Hematopoietic multipotent progenitor cell treated with erythropoietin and hydrocortisone succinate and interleukin-3 and kit ligand, for 15 days (in vitro differentiated cells): ENCODE measurements around the gene DCAKD.
A peak's percentile ranks its signal among the peaks of the same experiment; 100 is the strongest.

Source experiments
- DNase-seq: peaks from one replicate; pipeline ENCODE4 v3.0.0-alpha.2; 2015; ENCODE audit warnings: low spot score

Gene DCAKD

GRCh38 chr17:45051060-45051719 is at the start of gene DCAKD:
TSS of gene DCAKD (minus strand) at chr17:45051632. CDS start at chr17:45034885, 16,747 bp downstream.
- peak; percentile 92 for DNase-seq

DNA sequence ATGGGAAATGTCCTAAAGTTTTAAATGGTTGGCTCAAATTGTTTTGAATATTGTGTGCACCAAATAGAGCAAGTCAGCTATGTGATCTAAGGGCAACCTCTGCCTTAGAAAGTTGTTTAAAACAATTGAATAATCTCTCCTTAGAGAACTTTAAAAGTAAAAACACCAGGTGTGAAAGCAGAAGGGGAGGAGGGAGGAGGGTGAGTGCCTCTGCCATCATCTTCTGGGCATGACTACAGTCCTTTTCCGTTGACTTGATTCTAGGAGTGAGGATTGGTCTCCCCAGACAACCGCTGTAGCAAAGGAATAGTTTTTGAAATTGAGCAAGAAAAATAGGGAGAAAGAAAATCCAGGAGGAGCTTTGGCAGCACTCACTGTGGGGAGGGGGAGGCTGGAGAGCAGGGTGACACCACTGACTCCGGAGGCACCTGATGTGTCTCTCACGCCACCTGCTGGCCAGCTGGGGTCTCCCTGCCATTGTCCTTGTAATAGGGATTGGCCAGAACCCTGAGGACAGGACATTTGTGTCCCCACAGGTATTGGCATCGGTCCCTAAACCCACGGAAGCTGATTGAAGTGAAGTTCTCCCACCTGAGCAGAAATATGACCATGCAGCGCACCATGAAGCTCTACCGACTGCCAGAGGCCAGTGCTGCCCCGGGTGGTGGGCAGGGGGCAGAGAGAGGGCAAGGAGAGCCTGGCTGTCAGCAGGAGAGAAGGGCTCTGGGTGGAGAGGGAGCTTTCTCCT is 47.6 kb upstream of the DCAKD start:
- DNase-seq, result peak; percentile 72

- DNase-seq, result no peak
These were observed 46.8 kb upstream of the DCAKD start for GRCh38 chr17:45098081-45098868.

- DNase-seq, result no peak
These were observed 45.5 kb upstream of the DCAKD start for GRCh38 chr17:45096926-45097325.

- peak; percentile 33 for DNase-seq
These were observed 44.7 kb upstream of the DCAKD start for GRCh38 chr17:45096141-45096540.

- DNase-seq, result no peak
These were observed 42.1 kb upstream of the DCAKD start for GRCh38 chr17:45093444-45094110.

GRCh38 chr17:45092911-45093430 is 41.5 kb upstream of the DCAKD start:
- DNase-seq, result no peak

- no peak for DNase-seq
These were observed 40.5 kb upstream of the DCAKD start for GRCh38 chr17:45091778-45092425.

DNA sequence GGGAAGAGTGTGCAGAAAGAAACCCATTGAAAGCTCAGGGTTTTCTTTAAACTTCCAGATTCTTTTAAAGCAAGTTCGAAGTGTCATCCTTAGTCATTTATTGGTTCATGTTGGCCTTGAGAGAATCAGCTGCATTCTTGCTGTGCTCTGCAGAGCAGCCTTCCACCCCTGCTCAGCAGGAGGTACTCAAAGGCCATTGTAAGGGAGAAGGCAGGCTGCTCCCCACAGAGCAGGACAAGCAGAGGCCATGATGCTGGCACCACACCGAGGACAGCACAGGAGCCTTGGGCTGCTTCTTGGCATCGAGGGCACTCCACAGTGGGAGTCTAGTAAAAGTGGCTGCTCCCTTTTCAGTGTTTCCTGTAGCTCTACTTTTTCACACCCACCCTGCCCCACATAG is 39.3 kb upstream of the DCAKD start:
- no peak for DNase-seq

GRCh38 chr17:45088741-45089140 is 37.3 kb upstream of the DCAKD start:
- DNase-seq, result no peak

DNA sequence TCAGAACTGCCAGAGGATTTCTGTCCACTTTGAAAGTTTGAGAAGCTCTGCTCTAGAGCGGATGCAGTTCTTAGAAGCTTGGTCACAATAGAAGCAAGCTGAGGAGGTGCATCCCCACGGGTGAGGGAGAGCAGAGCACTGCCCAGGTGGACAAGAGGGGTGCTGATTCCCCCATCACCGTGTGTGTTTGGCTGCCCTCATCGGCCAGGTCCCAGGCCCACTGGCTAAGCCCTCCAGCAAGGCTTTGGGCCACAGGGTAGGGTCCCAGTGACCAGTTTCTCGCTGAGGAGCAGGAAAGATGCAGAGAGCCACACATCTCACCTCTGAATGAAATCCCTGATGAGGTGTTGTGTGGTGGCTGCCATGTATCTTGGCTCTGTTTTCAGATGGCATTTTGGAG is 36.5 kb upstream of the DCAKD start:
- no peak for DNase-seq

GRCh38 chr17:45087504-45087975 is 36.1 kb upstream of the DCAKD start:
- DNase-seq, result no peak

DNA sequence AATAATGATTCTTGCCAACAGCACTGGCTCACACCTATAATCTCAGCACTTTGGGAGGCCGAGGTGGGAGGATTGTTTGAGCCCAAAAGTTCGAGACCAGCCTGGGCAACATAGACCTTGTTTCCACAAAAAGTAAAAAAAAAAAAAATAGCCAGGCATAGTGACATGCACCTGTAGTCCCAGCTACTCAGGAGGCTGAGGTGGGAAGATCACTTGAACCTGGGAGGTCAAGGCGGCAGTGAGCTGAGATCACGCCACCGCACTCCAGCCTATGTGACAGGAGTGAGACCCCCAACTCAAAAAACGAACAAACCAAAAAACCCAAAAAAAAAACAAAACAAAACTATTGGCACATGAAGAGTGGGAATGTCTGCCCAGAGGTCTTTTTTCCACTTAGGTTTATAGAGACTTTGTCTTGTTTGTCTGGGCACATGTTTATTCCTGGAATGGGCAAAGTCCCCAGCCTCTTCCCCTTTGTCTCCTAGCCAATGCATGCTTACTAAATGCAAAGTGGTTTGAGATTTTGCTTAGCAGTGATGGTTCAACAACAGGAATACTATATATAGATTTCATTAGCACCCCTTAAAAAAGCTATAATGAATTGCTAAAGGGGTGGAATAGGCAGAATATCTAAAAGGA is 35.6 kb upstream of the DCAKD start:
- DNase-seq, result no peak

GRCh38 chr17:45086391-45086790 is 35.0 kb upstream of the DCAKD start:
- no peak for DNase-seq

GRCh38 chr17:45081047-45081703 is 29.7 kb upstream of the DCAKD start:
- no peak for DNase-seq

DNA sequence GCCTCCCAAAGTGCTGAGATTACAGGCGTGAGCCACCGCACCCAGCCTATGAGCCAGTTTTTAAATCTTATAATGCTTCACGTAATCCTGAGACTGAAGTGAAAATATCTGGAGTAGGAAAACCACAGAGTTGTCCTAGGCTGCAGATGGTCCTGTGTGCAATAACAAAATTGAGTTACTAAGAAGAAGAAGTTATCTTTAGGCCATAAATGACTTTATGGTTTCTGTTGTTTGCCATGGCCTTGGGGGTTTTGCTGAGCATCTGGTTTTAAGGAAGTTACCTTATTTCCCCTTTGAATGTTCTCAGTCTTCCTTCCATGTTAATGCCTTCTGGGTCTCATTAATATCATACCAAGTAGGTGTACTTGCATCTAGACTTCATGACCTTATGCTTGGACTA is 26.2 kb upstream of the DCAKD start:
- DNase-seq, result no peak

- DNase-seq, result no peak
These were observed 22.1 kb upstream of the DCAKD start for GRCh38 chr17:45073414-45074070.

DNA sequence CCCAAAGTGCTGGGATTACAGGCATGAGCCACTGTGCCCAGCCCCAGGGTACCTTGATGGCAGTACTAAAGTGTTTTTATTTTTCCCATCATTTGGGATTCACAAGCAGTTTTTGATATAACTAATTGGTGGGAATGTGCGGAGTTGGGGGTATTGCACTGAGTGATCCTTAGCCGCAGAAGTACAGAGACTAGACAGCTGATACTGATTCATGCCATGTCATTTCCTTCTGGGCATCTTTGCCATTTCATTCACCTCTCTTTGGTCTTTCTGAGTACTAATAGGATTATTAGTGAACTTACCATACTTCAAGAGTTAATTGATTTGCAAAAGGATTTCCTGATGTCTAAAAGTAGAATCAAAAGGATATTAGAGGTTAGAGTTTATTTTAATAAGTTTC is 19.4 kb upstream of the DCAKD start:
- DNase-seq, result no peak

GRCh38 chr17:45070001-45070400 is 18.6 kb upstream of the DCAKD start:
- DNase-seq, result no peak

GRCh38 chr17:45067637-45068036 is 16.2 kb upstream of the DCAKD start:
- DNase-seq, result no peak
